Neural progenitor cell (in vitro differentiated cells): ENCODE measurements around the gene ZIC4. TPM values are rescaled to one million over a fixed set of nuclear protein-coding genes. Genes with fewer than 3 reads are reported as not detected.

Source experiments
- DNase-seq: peaks from one replicate; pipeline ENCODE4 v3.0.0-alpha.2; 2016; ENCODE audit warnings: low spot score
- H2AFZ ChIP-seq: fragments of 200-600 bp; sonication (generic); replicated peaks from 2 replicates; pipeline ENCODE4 v1.6.1; 2016; ENCODE audit warnings: antibody characterized with exemption
- H3F3A ChIP-seq: fragments of 200-600 bp; sonication (generic); 2 replicates; pipeline ENCODE4 v1.6.1; 2016; ENCODE audit warnings: antibody characterized with exemption, low read depth
- H3K27ac ChIP-seq: fragments of 200-600 bp; sonication (generic); 2 replicates; pipeline ENCODE4 v1.5.1; 2016; ENCODE audit warnings: mild to moderate bottlenecking
- H3K27me3 ChIP-seq: fragments of 200-600 bp; sonication (generic); 2 replicates; pipeline ENCODE4 v1.6.1; 2016; ENCODE audit warnings: mild to moderate bottlenecking, moderate library complexity
- H3K36me3 ChIP-seq: fragments of 200-600 bp; sonication (generic); 2 replicates; pipeline ENCODE4 v1.5.1; 2016
- H3K4me1 ChIP-seq: fragments of 200-600 bp; sonication (generic); 2 replicates; pipeline ENCODE4 v1.6.1; 2016; ENCODE audit warnings: mixed run types
- H3K4me2 ChIP-seq: fragments of 200-600 bp; sonication (generic); 2 replicates; pipeline ENCODE4 v1.6.1; 2016
- H3K4me3 ChIP-seq: fragments of 200-600 bp; sonication (generic); 2 replicates; pipeline ENCODE4 v1.5.1; 2016
- H3K79me2 ChIP-seq: fragments of 200-600 bp; sonication (generic); 2 replicates; pipeline ENCODE4 v1.6.1; 2016; ENCODE audit warnings: low read depth
- H3K9ac ChIP-seq: fragments of 200-600 bp; sonication (generic); 2 replicates; pipeline ENCODE4 v1.6.1; 2016
- H3K9me3 ChIP-seq: fragments of 200-600 bp; sonication (generic); 2 replicates; pipeline ENCODE4 v1.5.1; 2016; ENCODE audit warnings: low read depth
- H4K20me1 ChIP-seq: fragments of 200-600 bp; sonication (generic); 2 replicates; pipeline ENCODE4 v1.6.1; 2016; ENCODE audit warnings: low read depth
- H3K27ac Mint-ChIP-seq: 3 replicates; pipeline ENCODE4 v1.8.0; 2021; ENCODE audit warnings: mixed read lengths
- H3K27me3 Mint-ChIP-seq: 2 replicates; pipeline ENCODE4 v1.8.0; 2022; ENCODE audit warnings: low read depth, mild to moderate bottlenecking, inconsistent platforms, moderate library complexity, mixed read lengths; ENCODE audit not compliant: insufficient read depth
- H3K36me3 Mint-ChIP-seq: 3 replicates; pipeline ENCODE4 v1.8.0; 2021; ENCODE audit warnings: mixed read lengths
- H3K4me1 Mint-ChIP-seq: 3 replicates; pipeline ENCODE4 v1.8.0; 2021; ENCODE audit warnings: mixed read lengths
- H3K4me3 Mint-ChIP-seq: 3 replicates; pipeline ENCODE4 v1.8.0; 2021; ENCODE audit warnings: mild to moderate bottlenecking, moderate library complexity, mixed read lengths
- H3K9me3 Mint-ChIP-seq: 3 replicates; pipeline ENCODE4 v1.8.0; 2020; ENCODE audit warnings: mixed read lengths
- CTCF ChIP-seq: fragments of 200-600 bp; sonication (generic); IDR thresholded peaks from 2 replicates; pipeline ENCODE4 v1.5.1; 2017; ENCODE audit warnings: antibody characterized with exemption, mild to moderate bottlenecking
- EZH2 ChIP-seq: fragments of 200-600 bp; sonication (generic); IDR thresholded peaks from 2 replicates; pipeline ENCODE4 v1.6.1; 2017; ENCODE audit warnings: antibody characterized with exemption, mild to moderate bottlenecking, moderate library complexity
- EZH2phosphoT487 ChIP-seq: fragments of 200-600 bp; sonication (generic); IDR thresholded peaks from 2 replicates; pipeline ENCODE4 v1.6.1; 2017; ENCODE audit warnings: antibody characterized with exemption
- total RNA-seq: library from RNA; depleted of rRNA; stranded (reverse); fragments of >200 nt; gene quantifications from 2 replicates; pipeline ENCODE4 v1.2.3, GENCODE V29; 2015; ENCODE audit warnings: low replicate concordance

ZIC4 gene
- total RNA-seq, 1 donor from 2014 or later = 0.64 TPM

GRCh38 chr3:147384210-147385058 lies 21.9 kb downstream of the ZIC4 start:
- Mint-ChIP-seq H3K4me1 (peaks cover 96% of the 10 kb centered on the region), H3K4me3 (peak overlapping the region; percentile 91), H3K36me3 (peaks cover 21% of the 10 kb centered on the region), H3K9me3 (peaks cover 3% of the 10 kb centered on the region), H3K27ac (peak overlapping the region; percentile 100), H3K27me3 (peaks cover 3% of the 10 kb centered on the region)
- Histone ChIP-seq H3K27me3 (peaks cover 100% of the 10 kb centered on the region), H3K9ac (no peak overlapping the region), H3F3A (peaks cover 56% of the 10 kb centered on the region), H3K4me2 (peak overlapping the region; percentile 41), H3K36me3 (no peaks in the 10 kb centered on the region), H3K9me3 (no peaks in the 10 kb centered on the region), H3K27ac (no peak overlapping the region), H3K79me2 (no peaks in the 10 kb centered on the region), H3K4me1 (peaks cover 51% of the 10 kb centered on the region), H4K20me1 (peaks cover 61% of the 10 kb centered on the region), H3K4me3 (no peak overlapping the region), H2AFZ (no peak overlapping the region)
- TF ChIP-seq CTCF (peak; percentile 74), EZH2phosphoT487 (no peak), EZH2 (peak; percentile 2)
- DNase-seq = peak; percentile 73

- H3K27me3 ChIP-seq = peaks cover 100% of the 10 kb centered on the region
- H3K27ac Mint-ChIP-seq = peak overlapping the region; percentile 95
- H3K4me3 ChIP-seq = no peak overlapping the region
- peak; percentile 68 for DNase-seq
- no peak overlapping the region for H3K27ac ChIP-seq
- H3K27me3 Mint-ChIP-seq = peaks cover 3% of the 10 kb centered on the region
- TF ChIP-seq CTCF = peak; percentile 66
- TF ChIP-seq EZH2phosphoT487 = no peak
- no peak for TF ChIP-seq EZH2
- H4K20me1 ChIP-seq = peaks cover 59% of the 10 kb centered on the region
- H3K4me1 ChIP-seq = peaks cover 45% of the 10 kb centered on the region
- H3K36me3 ChIP-seq = no peaks in the 10 kb centered on the region
- H3F3A ChIP-seq = peaks cover 54% of the 10 kb centered on the region
- H3K79me2 ChIP-seq = no peaks in the 10 kb centered on the region
- H3K36me3 Mint-ChIP-seq = peaks cover 21% of the 10 kb centered on the region
- H3K9ac ChIP-seq = no peak overlapping the region
- H3K9me3 Mint-ChIP-seq = peaks cover 3% of the 10 kb centered on the region
- no peak overlapping the region for H2AFZ ChIP-seq
- H3K4me1 Mint-ChIP-seq = peaks cover 96% of the 10 kb centered on the region
- no peak overlapping the region for H3K4me2 ChIP-seq
- peak overlapping the region; percentile 75 for H3K4me3 Mint-ChIP-seq
- H3K9me3 ChIP-seq = no peaks in the 10 kb centered on the region
Measured at GRCh38 chr3:147383617-147384016, 22.7 kb downstream of the ZIC4 start.

GRCh38 chr3:147381596-147381995 lies 24.7 kb downstream of the ZIC4 start:
- Histone ChIP-seq H3K9me3 (no peaks in the 10 kb centered on the region), H3K79me2 (no peaks in the 10 kb centered on the region), H2AFZ (no peak overlapping the region), H3K4me2 (peak overlapping the region; percentile 41), H3K9ac (no peak overlapping the region), H3K4me3 (no peak overlapping the region), H3K4me1 (peaks cover 47% of the 10 kb centered on the region), H3K27me3 (peaks cover 100% of the 10 kb centered on the region), H3K36me3 (no peaks in the 10 kb centered on the region), H3F3A (peaks cover 67% of the 10 kb centered on the region), H3K27ac (no peak overlapping the region), H4K20me1 (peaks cover 53% of the 10 kb centered on the region)
- peaks cover 3% of the 10 kb centered on the region for H3K9me3 Mint-ChIP-seq
- peaks cover 97% of the 10 kb centered on the region for H3K4me1 Mint-ChIP-seq
- peaks cover 3% of the 10 kb centered on the region for H3K27me3 Mint-ChIP-seq
- H3K36me3 Mint-ChIP-seq = peaks cover 21% of the 10 kb centered on the region
- TF ChIP-seq CTCF (no peak), EZH2 (no peak), EZH2phosphoT487 (no peak)
- H3K27ac Mint-ChIP-seq = peak overlapping the region; percentile 99
- H3K4me3 Mint-ChIP-seq = peak overlapping the region; percentile 74
- DNase-seq = peak; percentile 33
